HepG2 (cell line): ENCODE data around the gene MLLT1. TPM values are rescaled to one million over a fixed set of nuclear protein-coding genes. Genes with fewer than 3 reads are reported as not detected.
A peak's percentile ranks its signal among the peaks of the same experiment; 100 is the strongest.

Experiments
- CCDC6 ChIP-seq: sonication (generic); formaldehyde crosslinking; IDR thresholded peaks from 2 replicates; pipeline ENCODE4 v1.8.1; 2022; ENCODE audit warnings: mild to moderate bottlenecking, missing genetic modification reagents, moderate library complexity
- CENPX ChIP-seq: sonication (generic); formaldehyde crosslinking; IDR thresholded peaks from 2 replicates; pipeline ENCODE4 v1.9.0; 2021; ENCODE audit warnings: mild to moderate bottlenecking, missing genetic modification reagents, moderate library complexity
- CHD2 ChIP-seq: IDR thresholded peaks from 2 replicates; pipeline ENCODE4 v1.6.1; 2011; ENCODE audit warnings: low read depth, low read length, improper control_type of control experiment
- CREB1 ChIP-seq, 2 experiments: fragments of 450-650 bp in 1 of 2; IDR thresholded peaks; 2 replicates each; pipeline ENCODE4 v1.6.1; 2016 to 2017; ENCODE audit warnings: control low read depth in 1 of 2, mild to moderate bottlenecking in 1 of 2, missing compliant biosample characterization in 1 of 2, missing genetic modification characterization in 1 of 2
- DNMT3B ChIP-seq: conservative IDR thresholded peaks from 2 replicates; pipeline ENCODE4 v1.6.1; 2016; ENCODE audit warnings: missing biosample characterization, control low read depth
- GATA4 ChIP-seq: sonication (generic); IDR thresholded peaks from 2 replicates; pipeline ENCODE4 v1.6.1; 2016; ENCODE audit warnings: antibody characterized with exemption, low read depth, borderline replicate concordance
- HHEX ChIP-seq: IDR thresholded peaks from 2 replicates; pipeline ENCODE4 v1.6.1; 2016; ENCODE audit warnings: control low read depth
- IKZF1 ChIP-seq: fragments of 450-650 bp; IDR thresholded peaks from 2 replicates; pipeline ENCODE4 v1.7.1; 2016
- NFIB ChIP-seq: sonication (generic); formaldehyde crosslinking; IDR thresholded peaks from 2 replicates; pipeline ENCODE4 v1.9.0; 2021; ENCODE audit warnings: missing genetic modification reagents, mild to moderate bottlenecking, borderline replicate concordance
- PTBP1 ChIP-seq: fragments of 200-400 bp; formaldehyde crosslinking; IDR thresholded peaks from 2 replicates; pipeline ENCODE4 v1.6.1; 2018; ENCODE audit warnings: low read length, low read depth; ENCODE audit not compliant: poor library complexity, severe bottlenecking
- STAT5B ChIP-seq: sonication (generic); formaldehyde crosslinking; IDR thresholded peaks from 2 replicates; pipeline ENCODE4 v1.4.0; 2020; ENCODE audit warnings: missing genetic modification reagents
- TSC22D2 ChIP-seq: sonication (generic); formaldehyde crosslinking; IDR thresholded peaks from 2 replicates; pipeline ENCODE4 v1.5.1; 2020; ENCODE audit warnings: missing genetic modification reagents, mild to moderate bottlenecking, borderline replicate concordance
- ZBTB7A ChIP-seq: sonication (generic); formaldehyde crosslinking; IDR thresholded peaks from 2 replicates; pipeline ENCODE4 v1.8.0; 2022; ENCODE audit warnings: mild to moderate bottlenecking, missing genetic modification reagents
- ZFP36 ChIP-seq: fragments of 150-350 bp; IDR thresholded peaks from 2 replicates; pipeline ENCODE4 v1.6.1; 2018; ENCODE audit warnings: borderline replicate concordance, low read length, low read depth; ENCODE audit not compliant: partially characterized antibody
- ZMAT3 ChIP-seq: sonication (generic); formaldehyde crosslinking; conservative IDR thresholded peaks from 2 replicates; pipeline ENCODE4 v1.7.0; 2021; ENCODE audit warnings: missing genetic modification reagents
- ZNF12 ChIP-seq: sonication (generic); formaldehyde crosslinking; IDR thresholded peaks from 2 replicates; pipeline ENCODE4 v1.5.0; 2020; ENCODE audit warnings: missing genetic modification reagents
- ZNF33B ChIP-seq: sonication (generic); formaldehyde crosslinking; IDR thresholded peaks from 2 replicates; pipeline ENCODE4 v1.5.1; 2020; ENCODE audit warnings: mild to moderate bottlenecking, missing genetic modification reagents
- ZNF557 ChIP-seq: sonication (generic); formaldehyde crosslinking; IDR thresholded peaks from 2 replicates; pipeline ENCODE4 v1.4.0; 2020; ENCODE audit warnings: missing genetic modification reagents
- ZNF780A ChIP-seq: sonication (generic); formaldehyde crosslinking; IDR thresholded peaks from 2 replicates; pipeline ENCODE4 v1.8.0; 2022; ENCODE audit warnings: mild to moderate bottlenecking, missing genetic modification reagents, moderate library complexity
- polyA plus RNA-seq, 8 experiments: library from polyadenylated mRNA; depleted of rRNA in 3 of 8; stranded (reverse) in 7 of 8; unstranded in 1 of 8; fragments of >200 nt; fragmentation: Illumina TruSeq in 4 of 8; extraction: Trizol in 4 of 8; gene quantifications; 2 replicates each; pipeline versions ENCODE4 v1.2.1 to v1.2.3, GENCODE V29; 2011 to 2016; ENCODE audit warnings: low read depth in 4 of 8, missing spikeins in 1 of 8, mixed read lengths in 1 of 8; ENCODE audit not compliant: insufficient read depth in 1 of 8
- total RNA-seq, 5 experiments: library from RNA; depleted of rRNA; stranded (reverse); fragments of >200 nt; fragmentation: Illumina TruSeq; extraction: Trizol; gene quantifications; 2 replicates each; pipeline ENCODE4 v1.2.3, GENCODE V29; 2016; ENCODE audit warnings: low read depth in 1 of 5
- TF ChIP-seq, protein P1 (sequence below): sonication (generic); formaldehyde crosslinking; IDR thresholded peaks from 2 replicates; pipeline ENCODE4 v1.4.0; 2020; ENCODE audit warnings: mild to moderate bottlenecking, low read depth, missing genetic modification reagents
- TF ChIP-seq, protein P2 (sequence below): sonication (generic); formaldehyde crosslinking; IDR thresholded peaks from 2 replicates; pipeline ENCODE4 v1.8.0; 2022; ENCODE audit warnings: missing genetic modification reagents, mild to moderate bottlenecking, inconsistent platforms, borderline replicate concordance
- TF ChIP-seq, protein P3 (sequence below): conservative IDR thresholded peaks from 2 replicates; pipeline ENCODE4 v1.6.1; 2018; ENCODE audit warnings: missing genetic modification reagents

Gene MLLT1
- total and polyA plus RNA-seq, 2 of the 13 experiments (the other 11 are each of a cell fraction or from before 2014, with no cell fraction given), result 11.7 to 12.2 TPM

DNA sequence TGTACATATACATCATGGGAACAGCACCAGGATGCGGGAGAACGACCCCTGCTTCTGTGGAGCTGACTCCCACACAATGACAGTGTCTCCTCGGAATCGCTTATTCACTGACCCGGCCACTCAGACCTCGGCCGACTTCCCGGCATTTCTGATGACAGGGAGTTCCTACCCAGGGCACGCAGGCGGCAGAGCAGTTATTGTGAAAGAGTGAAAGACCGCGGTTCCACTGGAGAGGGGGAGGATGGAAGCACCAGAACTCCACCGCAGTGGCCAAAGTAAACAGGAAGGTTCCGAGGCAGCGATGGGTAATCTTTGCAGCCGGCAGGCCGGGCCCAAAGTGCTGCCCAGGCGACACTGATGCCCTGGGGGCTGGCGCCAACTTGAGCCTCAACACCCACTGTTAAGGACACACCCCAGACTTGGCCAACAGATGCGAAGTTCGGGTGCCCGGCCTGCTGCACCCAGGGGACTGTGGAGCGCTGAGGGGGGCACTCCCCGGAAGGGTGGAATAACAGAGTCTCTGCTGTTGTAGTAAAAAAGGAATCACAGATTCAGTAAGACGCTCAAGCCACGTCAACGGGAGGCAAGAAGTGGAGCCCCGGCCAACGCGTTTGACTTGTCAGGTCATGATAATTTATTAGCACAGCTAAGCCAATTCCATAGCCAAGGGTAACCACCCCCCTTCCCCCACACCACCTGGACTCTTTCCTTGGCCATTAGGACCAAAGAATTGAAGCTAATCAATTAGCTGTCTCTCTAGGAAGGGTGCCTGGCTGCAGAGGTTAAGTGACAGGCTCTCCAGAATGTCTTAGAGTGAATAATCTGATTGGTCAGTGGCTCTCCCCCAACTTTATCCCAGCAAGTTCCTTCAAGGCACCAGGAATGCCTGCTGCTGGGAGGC, 5.8 kb downstream of the MLLT1 start (continued):
- TF ChIP-seq ZFP36 (no peak), ZNF780A (CRISPR knock-in tag) (no peak), PTBP1 (no peak), IKZF1 (no peak), ZMAT3 (CRISPR knock-in tag) (0 out of 2 replicates have a peak, but pooled peaks have one; percentile 26), ZNF557 (CRISPR knock-in tag) (no peak), GATA4 (no peak), CCDC6 (CRISPR knock-in tag) (peak; percentile 61; the same call in 1 of the 2 replicates), ZNF33B (CRISPR knock-in tag) (no peak), ZNF12 (0 out of 2 replicates have a peak, but pooled peaks have one; percentile 60), CHD2 (no peak), TSC22D2 (CRISPR knock-in tag) (no peak), NFIB (CRISPR knock-in tag) (no peak), CENPX (CRISPR knock-in tag) (no peak), DNMT3B (CRISPR knock-in tag) (0 out of 2 replicates have a peak, but pooled peaks have one; percentile 25), CREB1 (IDR thresholded peaks at IDR 0.05) (no peak), CREB1 (CRISPR knock-in tag; IDR thresholded peaks at IDR 0.05) (no peak), HHEX (CRISPR knock-in tag) (no peak), STAT5B (no peak), ZBTB7A (CRISPR knock-in tag) (no peak)
- TF ChIP-seq, protein P1, sequence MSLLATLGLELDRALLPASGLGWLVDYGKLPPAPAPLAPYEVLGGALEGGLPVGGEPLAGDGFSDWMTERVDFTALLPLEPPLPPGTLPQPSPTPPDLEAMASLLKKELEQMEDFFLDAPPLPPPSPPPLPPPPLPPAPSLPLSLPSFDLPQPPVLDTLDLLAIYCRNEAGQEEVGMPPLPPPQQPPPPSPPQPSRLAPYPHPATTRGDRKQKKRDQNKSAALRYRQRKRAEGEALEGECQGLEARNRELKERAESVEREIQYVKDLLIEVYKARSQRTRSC (CRISPR knock-in tag), result no peak
- TF ChIP-seq, protein P2, sequence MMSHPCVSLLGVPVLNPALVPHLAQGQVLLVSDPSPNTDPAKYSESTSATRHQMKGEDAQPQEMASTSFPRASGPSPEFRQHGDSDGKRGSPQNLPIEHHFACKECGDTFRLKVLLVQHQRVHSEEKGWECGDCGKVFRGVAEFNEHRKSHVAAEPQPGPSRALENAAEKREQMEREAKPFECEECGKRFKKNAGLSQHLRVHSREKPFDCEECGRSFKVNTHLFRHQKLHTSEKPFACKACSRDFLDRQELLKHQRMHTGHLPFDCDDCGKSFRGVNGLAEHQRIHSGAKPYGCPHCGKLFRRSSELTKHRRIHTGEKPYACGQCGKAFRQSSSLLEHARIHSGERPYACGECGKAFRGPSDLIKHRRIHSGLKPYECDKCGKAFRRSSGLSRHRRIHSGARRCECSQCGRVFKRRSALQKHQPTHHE (CRISPR knock-in tag), result no peak
- TF ChIP-seq, protein P3, sequence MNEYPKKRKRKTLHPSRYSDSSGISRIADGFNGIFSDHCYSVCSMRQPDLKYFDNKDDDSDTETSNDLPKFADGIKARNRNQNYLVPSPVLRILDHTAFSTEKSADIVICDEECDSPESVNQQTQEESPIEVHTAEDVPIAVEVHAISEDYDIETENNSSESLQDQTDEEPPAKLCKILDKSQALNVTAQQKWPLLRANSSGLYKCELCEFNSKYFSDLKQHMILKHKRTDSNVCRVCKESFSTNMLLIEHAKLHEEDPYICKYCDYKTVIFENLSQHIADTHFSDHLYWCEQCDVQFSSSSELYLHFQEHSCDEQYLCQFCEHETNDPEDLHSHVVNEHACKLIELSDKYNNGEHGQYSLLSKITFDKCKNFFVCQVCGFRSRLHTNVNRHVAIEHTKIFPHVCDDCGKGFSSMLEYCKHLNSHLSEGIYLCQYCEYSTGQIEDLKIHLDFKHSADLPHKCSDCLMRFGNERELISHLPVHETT, result no peak
